T-helper 2 cell treated with Interferon-gamma antibody and Interleukin-4, amounts not matched to agents 100 ng/mL and 5 ng/mL, for 36 hours (primary cell): ENCODE results near the gene MTHFD1. TPM values are rescaled to one million over a fixed set of nuclear protein-coding genes. Genes with fewer than 3 reads are reported as not detected.
"Not testable (repeated sequence)": the region's sequence is repeated elsewhere in the genome, so short reads cannot be mapped to it uniquely, and the experiment has no call there.

Source experiments
- intact Hi-C: fragments of 100-400 bp; cut with micrococcal nuclease; formaldehyde crosslinking; loops from one replicate; pipeline ENCODE4 v1.15.1; 2023
- total RNA-seq: library from RNA; stranded (reverse); gene quantifications from 2 replicates; pipeline ENCODE4 v1.2.3, GENCODE V29; 2022

Gene MTHFD1
- total RNA-seq: 235 and 245 TPM in 2 replicates

GRCh38 chr14:64387782-64388532 lies at the start of gene MTHFD1:
TSS of gene MTHFD1 (plus strand) at chr14:64388353. CDS start at chr14:64388428, 75 bp downstream.
- intact Hi-C loops: loop anchor here (1.0 kb wide), 3 partner anchors 50 to 747 kb away; partner anchors contain the start of genes WDR89 and ZBTB25

- intact Hi-C loops: loop anchor here (1.0 to 5.0 kb wide), 6 partner anchors 50 to 696 kb away; partner anchors contain the start of genes AKAP5, MTHFD1 and SYNE2
These were observed 49.4 kb upstream of the MTHFD1 start for GRCh38 chr14:64338616-64339316.

GRCh38 chr14:64340560-64341196 lies 47.5 kb upstream of the MTHFD1 start:
- intact Hi-C loops: no loop called here

- intact Hi-C loops: no loop called here
These were observed 40.4 kb upstream of the MTHFD1 start for GRCh38 chr14:64347748-64348147.

- intact Hi-C loops: no loop called here
These were observed 38.2 kb upstream of the MTHFD1 start for GRCh38 chr14:64349741-64350490.

GRCh38 chr14:64363265-64363846 lies 24.8 kb upstream of the MTHFD1 start:
- intact Hi-C loops: no loop called here

DNA sequence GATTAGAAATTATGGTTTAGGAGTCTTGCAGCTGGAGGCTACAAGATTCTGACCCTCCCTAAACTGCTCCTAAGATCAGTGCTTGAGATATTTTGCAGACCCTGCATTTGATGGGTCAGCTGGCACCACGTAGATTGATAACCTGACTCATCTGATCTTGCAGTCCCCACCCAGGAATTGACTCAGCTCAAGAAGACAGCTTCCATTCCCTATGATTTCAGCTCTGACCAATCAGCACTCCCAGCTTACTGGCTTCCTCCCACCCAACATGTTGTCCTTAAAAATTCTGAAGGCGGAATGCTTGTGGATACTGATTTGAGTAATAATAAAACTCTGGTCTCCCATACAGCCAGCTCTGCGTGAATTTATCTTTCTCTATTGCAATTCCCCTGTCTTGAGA lies 23.2 kb upstream of the MTHFD1 start:
- intact Hi-C loops: no loop called here

DNA sequence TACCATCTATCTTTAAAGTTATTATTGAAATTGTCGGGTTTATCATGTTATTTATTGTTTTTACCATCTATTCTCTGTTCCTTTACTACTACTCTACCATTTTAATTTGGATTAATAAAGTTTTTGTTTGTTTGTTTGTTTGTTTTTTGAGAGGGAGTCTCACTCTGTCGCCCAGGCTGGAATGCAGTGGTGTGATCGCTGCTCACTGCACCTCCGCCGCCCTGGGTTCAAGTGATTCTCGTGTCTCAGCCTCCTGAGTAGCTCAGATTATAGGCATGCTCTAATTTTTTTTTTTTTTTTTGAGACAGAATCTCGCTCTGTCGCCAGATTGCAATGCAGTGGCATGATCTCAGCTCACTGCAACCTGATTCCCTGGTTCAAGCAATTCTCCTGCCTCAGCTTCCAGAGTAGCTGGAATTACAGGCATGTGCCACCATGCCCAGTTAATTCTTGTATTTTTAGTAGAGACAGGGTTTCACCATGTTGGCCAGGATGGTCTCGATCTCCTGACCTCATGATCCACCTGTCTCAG lies 22.7 kb upstream of the MTHFD1 start:
- intact Hi-C loops: not testable (repeated sequence)

DNA sequence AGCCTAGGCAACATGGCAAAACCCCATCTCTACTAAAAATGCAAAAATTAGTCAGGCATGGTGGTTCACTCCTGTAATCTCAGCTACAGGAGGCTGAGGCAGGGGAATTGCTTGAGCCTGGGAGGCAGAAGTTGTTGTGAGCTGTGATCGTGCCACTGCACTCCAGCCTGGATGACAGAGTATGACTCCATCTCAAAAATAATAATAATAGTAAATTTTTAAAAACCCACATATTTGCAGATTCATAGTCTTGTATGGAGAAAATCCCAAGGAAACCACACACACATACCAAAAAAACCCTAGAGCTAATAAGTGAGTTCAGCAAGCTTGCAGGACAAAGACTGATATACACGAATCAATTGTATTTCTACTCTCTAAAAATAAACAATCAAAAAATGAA lies 19.0 kb upstream of the MTHFD1 start:
- intact Hi-C loops: no loop called here

- intact Hi-C loops: no loop called here
These were observed 846 bp upstream of the MTHFD1 start for GRCh38 chr14:64387232-64387781.

DNA sequence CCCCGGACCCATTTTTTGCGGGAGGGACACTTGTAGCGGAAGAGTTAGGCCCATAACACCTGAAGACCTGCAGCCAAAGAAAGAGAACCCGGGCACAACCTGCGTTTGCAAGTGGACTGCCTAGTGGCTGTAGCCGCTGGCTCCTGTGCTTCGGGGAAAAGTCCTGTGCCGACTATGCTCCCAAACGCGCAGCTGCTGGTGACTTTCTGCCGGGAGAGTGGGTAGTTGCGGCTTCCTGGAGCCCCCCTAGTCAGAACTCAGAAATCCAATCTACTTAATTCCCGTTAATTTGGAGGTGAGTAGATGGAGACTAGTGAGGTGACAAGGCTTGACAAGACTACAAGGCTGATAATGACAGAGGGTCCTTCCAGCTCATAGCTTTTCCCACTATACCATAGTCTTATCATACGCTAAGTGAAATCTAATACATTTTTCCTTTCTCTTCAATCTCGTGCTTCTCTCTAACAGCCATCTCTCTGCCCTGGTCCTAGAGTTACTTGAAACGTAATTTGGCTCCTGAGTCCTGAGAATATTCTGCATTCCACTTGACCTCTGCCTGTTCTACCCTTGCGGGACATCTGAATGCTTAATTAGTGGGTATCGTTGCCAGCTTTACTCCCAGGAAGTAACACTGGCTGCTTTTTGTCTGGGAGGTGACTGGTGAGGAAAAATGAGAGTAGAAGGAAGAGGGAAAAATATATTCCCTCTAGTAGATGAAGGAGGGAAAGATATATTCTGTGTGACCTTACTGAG lies 556 bp downstream of the MTHFD1 start:
- intact Hi-C loops: loop anchor here (1.0 kb wide), 3 partner anchors 50 to 747 kb away; partner anchors contain the start of genes WDR89 and ZBTB25

DNA sequence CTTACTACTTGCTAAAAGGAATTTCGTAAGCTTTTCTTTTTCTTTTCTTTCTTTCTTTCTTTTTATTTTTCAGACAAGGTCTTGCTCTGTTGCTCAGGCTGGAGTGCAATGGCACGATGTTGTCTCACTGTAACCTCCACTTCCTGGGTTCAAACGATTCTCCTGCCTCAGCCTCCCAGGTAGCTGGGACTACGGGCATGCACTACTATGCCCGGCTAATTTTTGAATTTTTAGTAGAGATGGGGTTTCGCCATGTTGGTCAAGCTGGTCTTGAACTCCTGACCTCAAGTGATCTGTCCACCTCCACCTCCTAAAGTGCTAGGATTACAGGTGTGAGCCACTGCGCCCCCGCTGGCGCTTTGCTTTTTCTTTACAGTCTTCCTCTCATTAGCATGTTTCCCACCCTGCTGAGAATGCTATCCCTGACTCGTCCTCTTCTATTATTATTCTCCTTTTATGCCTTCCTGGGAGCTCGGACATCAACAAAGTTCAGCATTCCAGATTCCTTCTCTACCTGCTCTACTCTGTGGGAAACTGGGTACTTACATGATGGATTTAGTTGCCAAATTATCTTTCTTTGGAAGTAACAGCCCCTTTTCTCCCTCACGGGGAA lies 3.1 kb downstream of the MTHFD1 start:
- intact Hi-C loops: no loop called here

- intact Hi-C loops: no loop called here
These were observed 3.8 kb downstream of the MTHFD1 start for GRCh38 chr14:64391986-64392385.

- intact Hi-C loops: not testable (repeated sequence)
These were observed 5.1 kb downstream of the MTHFD1 start for GRCh38 chr14:64393189-64393726.

DNA sequence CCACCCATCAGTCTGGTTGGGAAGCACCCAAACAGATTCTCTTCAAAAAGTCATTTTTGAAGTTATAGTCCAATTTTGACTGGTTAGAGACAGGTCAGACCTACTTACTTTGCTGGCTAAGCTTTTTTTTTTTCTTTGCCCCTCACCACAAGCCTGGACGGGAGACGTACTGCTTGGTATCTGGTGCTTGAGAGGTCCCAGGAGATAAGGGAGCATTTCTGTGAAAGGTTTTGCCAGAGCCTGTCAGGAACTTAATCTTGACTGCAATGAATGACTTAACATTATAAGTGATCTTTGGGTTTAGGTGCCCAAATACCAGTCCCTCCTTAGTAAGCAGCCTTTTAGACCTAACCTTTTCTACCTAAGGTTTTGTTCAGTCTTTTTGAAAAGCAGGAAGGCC lies 6.3 kb downstream of the MTHFD1 start:
- intact Hi-C loops: no loop called here

- intact Hi-C loops: no loop called here
These were observed 7.0 kb downstream of the MTHFD1 start for GRCh38 chr14:64394977-64395633.

DNA sequence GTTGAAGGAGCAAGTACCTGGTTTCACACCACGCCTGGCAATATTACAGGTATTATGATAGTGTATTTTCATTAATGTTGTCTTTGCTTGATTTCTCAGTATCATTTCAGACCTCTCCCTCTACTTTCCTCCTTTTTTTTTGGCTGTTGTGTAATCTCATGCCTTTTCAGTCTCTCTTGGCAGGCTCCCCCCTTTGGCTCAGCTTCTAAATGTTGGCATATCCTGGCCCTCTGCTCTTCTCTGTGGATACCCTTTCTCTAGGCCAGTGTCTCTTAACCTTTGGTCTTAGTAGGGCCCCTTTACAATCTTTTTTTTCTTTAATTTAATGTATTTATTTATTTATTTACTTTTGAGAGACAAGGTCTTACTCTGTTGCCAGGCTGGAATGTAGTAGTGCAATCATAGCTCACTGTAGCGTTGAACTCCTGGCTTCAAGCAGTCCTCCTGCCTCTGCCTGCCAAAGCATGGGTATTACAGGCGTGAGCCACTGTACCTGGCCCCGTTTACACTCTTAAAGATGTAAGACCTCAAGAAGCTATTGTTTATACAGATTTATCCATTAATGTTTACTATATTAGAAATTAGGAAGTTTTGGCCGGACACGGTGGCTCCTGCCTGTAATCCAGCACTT lies 12.8 kb downstream of the MTHFD1 start:
- intact Hi-C loops: no loop called here

GRCh38 chr14:64401949-64402348 lies 13.8 kb downstream of the MTHFD1 start:
- intact Hi-C loops: no loop called here
